Right lobe of liver (tissue), 6 donors: ENCODE results near the gene RPL32. TPM values are rescaled to one million over a fixed set of nuclear protein-coding genes. Genes with fewer than 3 reads are reported as not detected.

ENCODE experiments used
- ATAC-seq, 4 donors: fragments of 200-7000 bp; cut with Tn5 transposase; one replicate each; pipeline ENCODE4 v1.9.1; 2020; ENCODE audit warnings: mild to moderate bottlenecking in 4 of 4, moderate library complexity in 4 of 4
- DNase-seq, 3 donors: peaks; one replicate each; pipeline ENCODE4 v3.0.0-alpha.2; 2020
- H3K27ac ChIP-seq, 3 donors: fragments of 200-600 bp; one replicate each; pipeline ENCODE4 v1.8.0; 2022
- H3K27me3 ChIP-seq, 2 donors: fragments of 200-600 bp; one replicate each; pipeline ENCODE4 v1.8.0; 2022
- H3K36me3 ChIP-seq, 4 donors: fragments of 200-600 bp; sonication (generic) in 1 of 4; one replicate each; pipeline versions ENCODE4 v1.5.1 to v1.8.0; 2017 to 2022; ENCODE audit warnings: control low read depth in 1 of 4
- H3K4me1 ChIP-seq, 4 donors: fragments of 200-600 bp; sonication (generic) in 1 of 4; one replicate each; pipeline versions ENCODE4 v1.5.1 to v1.8.0; 2017 to 2022; ENCODE audit warnings: control low read depth in 1 of 4
- H3K4me3 ChIP-seq, 3 donors: fragments of 200-600 bp; one replicate each; pipeline ENCODE4 v1.8.0; 2022
- H3K9me3 ChIP-seq, 4 donors: fragments of 200-600 bp; sonication (generic) in 1 of 4; one replicate each; pipeline versions ENCODE4 v1.5.1 to v1.8.0; 2017 to 2022; ENCODE audit warnings: control low read depth in 1 of 4
- POLR2A ChIP-seq: fragments of 450-650 bp; IDR thresholded peaks from one replicate; pipeline ENCODE4 v1.6.1; 2017; ENCODE audit warnings: antibody characterized with exemption, mild to moderate bottlenecking
- WGBS: methylation state at CpG from one replicate; pipeline ENCODE4 v1.1.6; 2018; ENCODE audit warnings: low coverage, low lambda C conversion rate; ENCODE audit not compliant: insufficient coverage; ENCODE audit errors: missing lambda C conversion rate; 5-methylcytosine and 5-hydroxymethylcytosine counted together
- intact Hi-C, 2 donors: fragments of 100-400 bp; cut with DNase I; formaldehyde crosslinking; loops; one replicate each; pipeline versions ENCODE4 v1.11.2 to v1.14.1; 2022
- long read RNA-seq: library from polyadenylated mRNA; unstranded; transcript quantifications from one replicate; pipeline ENCODE4 v2.0.0, GENCODE V29; 2019
- total RNA-seq, 6 experiments: library from RNA; depleted of rRNA in 2 of 6; stranded (reverse); fragments of >200 nt in 2 of 6; fragmentation: NEBNext Ultra II Directional in 3 of 6; extraction: Animal tissue kit (Norgen Biotek cat#: 25700) in 3 of 6; gene quantifications; one replicate each; pipeline versions ENCODE4 v1.1.0 to v1.2.4, GENCODE V29; 2016 to 2023
- TF ChIP-seq, protein P1 (sequence below), 4 donors: fragments of 200-600 bp in 3 of 4; fragments of 450-650 bp in 1 of 4; IDR thresholded peaks; one replicate each; pipeline versions ENCODE4 v1.5.1 to v1.8.0; 2016 to 2022; ENCODE audit warnings: antibody characterized with exemption in 4 of 4, mild to moderate bottlenecking in 2 of 4
- donor health status: DM: no; HTN: yes; CAD: no.
- donor health status: DM: no; HTN: no; CAD: no.
- donor health status: DM: no; HTN: no; CAD: no.
- donor health status: DM: no; HTN: yes; CAD: no.
- donor health status: DM: no; HTN: yes; CAD: no.

The RPL32 gene
- 100 to 1,000 TPM; 322 to 555 (median 472) TPM for total RNA-seq
- long read RNA-seq, transcript RPL32-202 (3 exons, 1,734 nt): minor isoform, 11 of 376 reads
- long read RNA-seq, transcript RPL32-204 (4 exons, 2,117 nt): major isoform, 361 of 376 reads
- long read RNA-seq, partial matches to known transcripts: 0 of 376 reads
- long read RNA-seq, other reads (novel, unspliced or antisense): 3 of 376 reads

DNA sequence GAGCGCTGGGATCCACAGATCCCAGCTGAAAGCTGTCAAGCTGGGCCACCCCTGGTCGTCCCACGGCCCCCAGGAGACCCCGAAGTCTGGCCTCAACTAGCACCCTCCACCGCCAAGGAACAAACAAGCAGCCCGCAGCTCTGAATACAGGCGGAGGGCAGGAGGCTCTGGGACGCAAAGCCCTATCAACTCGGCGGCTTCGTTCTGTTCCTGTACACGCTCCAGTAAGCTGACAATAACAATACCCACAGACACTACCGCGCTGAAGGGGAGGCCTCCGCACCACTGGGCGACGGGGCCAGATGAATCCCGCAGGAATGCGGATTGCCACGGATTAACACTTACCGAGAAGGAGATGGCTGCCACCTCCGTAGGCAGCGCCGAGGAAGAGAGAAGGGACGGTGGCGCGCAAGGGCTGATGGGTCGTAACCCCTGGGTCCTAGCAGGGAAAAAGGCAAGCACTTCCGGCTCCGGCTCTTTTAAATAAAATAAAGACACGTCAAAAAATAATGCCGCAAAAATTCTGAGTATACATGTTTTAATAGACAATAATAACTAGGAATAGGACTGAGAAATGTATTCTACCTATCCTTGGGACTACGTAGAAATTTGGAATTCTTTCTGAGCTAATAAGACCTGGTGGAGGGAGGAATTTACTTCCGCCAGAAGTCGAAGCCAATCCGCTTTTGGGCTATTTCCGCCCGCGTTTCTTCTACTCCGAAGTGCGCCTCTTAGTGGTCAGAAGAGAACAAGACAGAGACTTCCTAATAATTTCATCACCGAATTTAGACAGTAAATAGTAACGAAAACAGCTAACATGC is at the start of gene RPL32:
RPL32 (minus strand) TSS at position 417 of the 821 bp plus-strand sequence. CDS start 1,328 bp downstream, outside the sequence.
- H3K36me3 ChIP-seq: peaks cover 2 to 35% (median 18%) of the 10 kb centered on the region in 4 donors
- DNase-seq: peak; percentile 88 to 90 (median 90)
- H3K4me3 ChIP-seq: peak within 1 kb of the TSS; percentile 78 to 96 (median 91)
- TF ChIP-seq, protein P1, sequence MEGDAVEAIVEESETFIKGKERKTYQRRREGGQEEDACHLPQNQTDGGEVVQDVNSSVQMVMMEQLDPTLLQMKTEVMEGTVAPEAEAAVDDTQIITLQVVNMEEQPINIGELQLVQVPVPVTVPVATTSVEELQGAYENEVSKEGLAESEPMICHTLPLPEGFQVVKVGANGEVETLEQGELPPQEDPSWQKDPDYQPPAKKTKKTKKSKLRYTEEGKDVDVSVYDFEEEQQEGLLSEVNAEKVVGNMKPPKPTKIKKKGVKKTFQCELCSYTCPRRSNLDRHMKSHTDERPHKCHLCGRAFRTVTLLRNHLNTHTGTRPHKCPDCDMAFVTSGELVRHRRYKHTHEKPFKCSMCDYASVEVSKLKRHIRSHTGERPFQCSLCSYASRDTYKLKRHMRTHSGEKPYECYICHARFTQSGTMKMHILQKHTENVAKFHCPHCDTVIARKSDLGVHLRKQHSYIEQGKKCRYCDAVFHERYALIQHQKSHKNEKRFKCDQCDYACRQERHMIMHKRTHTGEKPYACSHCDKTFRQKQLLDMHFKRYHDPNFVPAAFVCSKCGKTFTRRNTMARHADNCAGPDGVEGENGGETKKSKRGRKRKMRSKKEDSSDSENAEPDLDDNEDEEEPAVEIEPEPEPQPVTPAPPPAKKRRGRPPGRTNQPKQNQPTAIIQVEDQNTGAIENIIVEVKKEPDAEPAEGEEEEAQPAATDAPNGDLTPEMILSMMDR (IDR thresholded peaks at IDR 0.05): peak; percentile 84 to 90 (median 86)
- TF ChIP-seq POLR2A: peak; percentile 69
- peaks cover 0 to 26% (median 4%) of the 10 kb centered on the region in 4 donors for H3K4me1 ChIP-seq
- WGBS: under 1% methylated on average over 38 of the region's 43 CpGs
- H3K27me3 ChIP-seq: no peaks in the 10 kb centered on the region
- H3K27ac ChIP-seq: peak within 1 kb of the TSS; percentile 92 to 94 (median 94)
- no peaks in the 10 kb centered on the region for H3K9me3 ChIP-seq
- intact Hi-C loops: no loop called here
- ATAC-seq: peak; percentile 95 to 97 (median 96)

DNA sequence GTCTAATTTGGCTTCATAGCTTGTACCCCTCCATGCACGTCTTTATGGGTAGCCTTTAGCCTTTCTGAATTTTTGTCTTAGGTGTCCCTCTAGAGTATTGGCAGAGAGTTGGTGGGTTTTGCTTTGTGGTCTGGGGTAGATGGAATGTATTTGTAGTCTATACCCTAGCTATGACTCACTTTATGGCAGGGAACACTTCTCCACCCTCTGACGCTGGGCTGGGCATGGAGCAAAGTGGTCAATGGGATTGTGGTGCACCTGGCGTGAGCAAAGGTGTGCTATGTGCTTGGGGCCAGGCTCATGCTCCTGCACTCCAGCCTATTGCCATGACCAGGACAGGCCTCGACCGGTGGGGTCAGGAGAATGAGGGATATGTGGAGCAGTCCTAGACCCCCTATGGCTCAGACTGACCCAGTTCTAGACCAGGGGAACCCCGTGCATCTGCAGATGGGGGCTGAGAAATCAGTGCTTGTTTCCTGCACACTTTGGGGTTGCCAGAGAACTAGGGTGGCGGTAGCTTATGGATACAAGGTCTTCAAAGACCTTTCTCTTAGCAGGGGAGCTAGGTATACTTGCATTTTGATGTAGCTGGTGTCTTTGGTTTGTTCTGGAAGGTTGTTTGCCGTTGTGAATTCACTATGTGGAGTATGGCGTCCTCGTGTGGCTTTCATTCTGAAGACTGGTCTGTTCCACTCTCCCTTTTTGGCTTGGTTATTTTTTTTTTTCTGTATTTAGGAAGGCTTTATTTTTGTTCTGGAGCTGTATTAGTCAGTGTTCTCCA is 49.4 kb upstream of the RPL32 start:
- intact Hi-C loops: no loop called here
- Histone ChIP-seq H3K36me3 (no peaks in the 10 kb centered on the region), H3K27ac (no peak overlapping the region), H3K9me3 (no peaks in the 10 kb centered on the region), H3K4me3 (no peak overlapping the region), H3K27me3 (no peaks in the 10 kb centered on the region), H3K4me1 (peaks cover 0 to 14% (median 2%) of the 10 kb centered on the region in 4 donors)
- DNase-seq (no peak), ATAC-seq (no peak)
- TF ChIP-seq, protein P1 (IDR thresholded peaks at IDR 0.05): no peak
- TF ChIP-seq POLR2A: no peak
- 88% methylated on average over 6 of the region's 10 CpGs for WGBS

DNA sequence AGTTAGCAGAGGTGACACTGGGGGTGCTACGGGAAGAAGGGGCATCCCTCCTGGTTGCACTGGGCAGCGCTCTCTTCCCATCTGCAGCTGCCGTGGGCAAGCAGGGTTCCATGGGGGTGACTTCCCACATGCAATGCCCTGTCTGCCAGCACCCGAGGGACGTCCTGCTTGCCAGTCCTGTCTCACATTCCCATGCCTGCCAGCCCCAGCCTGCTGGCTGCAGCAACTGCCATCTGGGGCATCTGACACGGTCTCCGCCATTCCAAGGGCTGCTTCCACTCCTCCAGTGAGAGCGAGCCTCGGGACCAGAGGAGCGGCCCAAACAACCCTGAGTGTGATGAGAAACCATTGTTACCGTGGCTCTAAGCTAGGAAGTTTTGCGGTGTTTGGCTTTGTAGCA is 45.4 kb upstream of the RPL32 start:
- intact Hi-C loops: no loop called here
- no peak for TF ChIP-seq POLR2A
- TF ChIP-seq, protein P1 (IDR thresholded peaks at IDR 0.05): no peak
- no peaks in the 10 kb centered on the region for H3K36me3 ChIP-seq
- no peaks in the 10 kb centered on the region for H3K9me3 ChIP-seq
- no peak overlapping the region for H3K27ac ChIP-seq
- ATAC-seq (no peak), DNase-seq (no peak)
- H3K27me3 ChIP-seq: no peaks in the 10 kb centered on the region
- no peak overlapping the region for H3K4me3 ChIP-seq
- H3K4me1 ChIP-seq: peaks cover 0 to 5% (median 1%) of the 10 kb centered on the region in 4 donors
- WGBS: 48% methylated on average over 5 of the region's 12 CpGs

DNA sequence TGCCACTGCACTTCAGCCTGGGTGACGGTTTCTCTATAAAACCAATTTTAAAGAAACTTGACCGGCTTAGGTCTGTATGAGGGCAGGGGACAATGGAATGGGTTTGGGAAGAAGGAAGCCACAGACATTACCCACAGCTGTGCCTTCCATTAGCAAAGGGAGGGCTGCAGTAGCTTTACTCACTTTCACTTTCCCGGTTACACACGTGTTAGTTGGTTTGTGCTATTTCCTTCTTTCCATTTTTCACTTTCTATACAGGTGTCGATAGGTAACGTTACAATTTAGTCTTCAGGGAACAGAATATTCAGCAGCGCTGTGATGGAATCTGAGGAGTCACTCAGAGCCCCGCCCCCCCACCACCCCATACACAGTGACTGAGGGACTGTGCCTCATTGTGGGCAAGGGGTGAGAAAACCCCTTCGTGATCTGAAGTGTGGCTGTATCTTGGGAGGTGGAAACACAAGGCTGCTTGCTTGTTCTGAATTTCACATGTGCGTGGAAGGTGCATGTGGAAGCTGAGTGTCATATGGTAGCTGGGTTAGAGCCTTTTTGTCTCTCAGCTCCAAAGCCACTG is 44.8 kb upstream of the RPL32 start:
- no peaks in the 10 kb centered on the region for H3K4me1 ChIP-seq
- intact Hi-C loops: no loop called here
- no peaks in the 10 kb centered on the region for H3K27me3 ChIP-seq
- no peaks in the 10 kb centered on the region for H3K36me3 ChIP-seq
- H3K9me3 ChIP-seq: no peaks in the 10 kb centered on the region
- H3K27ac ChIP-seq: no peak overlapping the region
- ATAC-seq (no peak), DNase-seq (no peak)
- no peak overlapping the region for H3K4me3 ChIP-seq
- no peak for TF ChIP-seq POLR2A
- TF ChIP-seq, protein P1 (IDR thresholded peaks at IDR 0.05): no peak
- WGBS: 60% methylated on average over 10 of the region's 10 CpGs
